Measurements from ENCODE around the gene SPEF1. TPM values are rescaled to one million over a fixed set of nuclear protein-coding genes. Genes with fewer than 3 reads are reported as not detected.

SPEF1 gene
- total and polyA plus RNA-seq, 2 experiments from 2014 or later, result 0.11 TPM; not detected in 1

- Histone ChIP-seq H3K9ac (no peak overlapping the region), H4K20me1 (ENCODE audit: insufficient read depth) (no peaks in the 10 kb centered on the region), H3K4me2 (ENCODE audit: unreplicated experiment) (no peak overlapping the region), H3K36me3 (ENCODE audit: low read depth) (no peaks in the 10 kb centered on the region), H2AFZ (no peak overlapping the region), H3K4me1 (ENCODE audit: insufficient read depth) (peaks cover 14% of the 10 kb centered on the region), H3K9me3 (ENCODE audit: low read depth) (no peaks in the 10 kb centered on the region), H3K9me2 (ENCODE audit: insufficient read depth) (no peaks in the 10 kb centered on the region), H3F3A (ENCODE audit: insufficient read depth) (peaks cover 11% of the 10 kb centered on the region), H3K79me2 (ENCODE audit: insufficient read depth) (no peaks in the 10 kb centered on the region), H3K27ac (no peak overlapping the region), H3K27me3 (replicated peaks; ENCODE audit: insufficient read depth) (peaks cover 13% of the 10 kb centered on the region), H3K4me3 (no peak overlapping the region)
- no peak for DNase-seq
- TF ChIP-seq EZH2phosphoT487 (IDR thresholded peaks at IDR 0.05; ENCODE audit: insufficient read depth, low read depth) (no peak), EZH2 (IDR thresholded peaks at IDR 0.05; ENCODE audit: insufficient read depth, poor library complexity, severe bottlenecking) (no peak)
- WGBS, 2 experiments (ENCODE audit: low coverage in 1 of 2, low lambda C conversion rate in 2 of 2, missing lambda C conversion rate in 2 of 2), result 92 to 98% methylated on average over 3 of the region's 3 CpGs
- in situ Hi-C loops (cut with MboI), result no loop called here
Observed at GRCh38 chr20:3728876-3729275, 52.4 kb downstream of the SPEF1 start.

DNA sequence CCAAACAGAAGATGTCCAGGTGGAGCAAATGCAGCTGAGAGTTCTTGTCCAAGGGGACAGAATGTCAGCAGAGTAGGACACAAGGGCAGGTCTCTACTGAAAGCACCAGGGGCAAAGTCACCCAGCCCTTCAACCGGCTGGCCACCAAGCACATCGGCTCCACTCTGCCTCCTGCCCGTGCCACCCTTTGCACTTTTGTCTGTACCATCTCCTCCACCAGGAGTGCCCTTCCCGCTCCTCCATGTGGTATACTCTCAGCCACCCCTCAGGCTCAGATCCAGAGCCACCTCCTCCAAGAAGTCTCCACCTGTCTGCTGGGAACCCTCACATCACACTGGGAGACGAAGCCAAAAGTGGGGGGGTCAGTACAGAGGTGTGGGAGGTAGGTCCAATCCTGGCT is 52.9 kb downstream of the SPEF1 start:
- WGBS, 2 experiments (ENCODE audit: low coverage in 1 of 2, low lambda C conversion rate in 2 of 2, missing lambda C conversion rate in 2 of 2), result 80 to 82% methylated on average over 5 of the region's 5 CpGs
- H4K20me1 ChIP-seq (ENCODE audit: insufficient read depth), result no peaks in the 10 kb centered on the region
- H3K9ac ChIP-seq, result no peak overlapping the region
- no peak overlapping the region for H3K4me3 ChIP-seq
- H3K27me3 ChIP-seq (replicated peaks; ENCODE audit: insufficient read depth), result peaks cover 9% of the 10 kb centered on the region
- no peaks in the 10 kb centered on the region for H3K36me3 ChIP-seq (ENCODE audit: low read depth)
- H3K9me2 ChIP-seq (ENCODE audit: insufficient read depth), result no peaks in the 10 kb centered on the region
- no peak overlapping the region for H3K27ac ChIP-seq
- H3K4me1 ChIP-seq (ENCODE audit: insufficient read depth), result peaks cover 14% of the 10 kb centered on the region
- no peaks in the 10 kb centered on the region for H3K9me3 ChIP-seq (ENCODE audit: low read depth)
- H3K79me2 ChIP-seq (ENCODE audit: insufficient read depth), result no peaks in the 10 kb centered on the region
- peaks cover 11% of the 10 kb centered on the region for H3F3A ChIP-seq (ENCODE audit: insufficient read depth)
- no peak for TF ChIP-seq EZH2 (IDR thresholded peaks at IDR 0.05; ENCODE audit: insufficient read depth, poor library complexity, severe bottlenecking)
- TF ChIP-seq EZH2phosphoT487 (IDR thresholded peaks at IDR 0.05; ENCODE audit: insufficient read depth, low read depth), result no peak
- peak overlapping the region; percentile 97 for H3K4me2 ChIP-seq (ENCODE audit: unreplicated experiment)
- no peak for DNase-seq
- H2AFZ ChIP-seq, result no peak overlapping the region
- in situ Hi-C loops (cut with MboI), result no loop called here

Other genes with a start within 250 kb of the SPEF1 start
- gene GFRA4, start 118.0 kb downstream of the SPEF1 start, total RNA-seq (2014; rRNA removed; shearing (Covaris generic)), result not detected in 2 replicates
- gene GFRA4, start 118.0 kb downstream of the SPEF1 start, polyA plus RNA-seq (2016; fragmentation: Nextera tagmentation; extraction: Ambion mirVana), result not detected in 2 replicates
- 53.1 and 57.9 TPM in 2 replicates for gene ADAM33, start 99.4 kb downstream of the SPEF1 start, total RNA-seq (2014; rRNA removed; shearing (Covaris generic))
- 17.4 and 22.6 TPM in 2 replicates for gene ADAM33, start 99.4 kb downstream of the SPEF1 start, polyA plus RNA-seq (2016; fragmentation: Nextera tagmentation; extraction: Ambion mirVana)
- gene SIGLEC1, start 68.8 kb downstream of the SPEF1 start, total RNA-seq (2014; rRNA removed; shearing (Covaris generic)), result not detected in 2 replicates
- gene SIGLEC1, start 68.8 kb downstream of the SPEF1 start, polyA plus RNA-seq (2016; fragmentation: Nextera tagmentation; extraction: Ambion mirVana), result not detected in 2 replicates
- not detected in 2 replicates for gene HSPA12B, start 48.8 kb downstream of the SPEF1 start, total RNA-seq (2014; rRNA removed; shearing (Covaris generic))
- 0.06 and 0.11 TPM in 2 replicates for gene HSPA12B, start 48.8 kb downstream of the SPEF1 start, polyA plus RNA-seq (2016; fragmentation: Nextera tagmentation; extraction: Ambion mirVana)
- 44.9 and 49.1 TPM in 2 replicates for gene ADISSP, start 13.7 kb downstream of the SPEF1 start, total RNA-seq (2014; rRNA removed; shearing (Covaris generic))
- gene ADISSP, start 13.7 kb downstream of the SPEF1 start, polyA plus RNA-seq (2016; fragmentation: Nextera tagmentation; extraction: Ambion mirVana), result 62.6 and 65.4 TPM in 2 replicates
- gene CENPB, start 5.3 kb upstream of the SPEF1 start, total RNA-seq (2014; rRNA removed; shearing (Covaris generic)), result 134 and 153 TPM in 2 replicates
- 4.5 and 4.6 TPM in 2 replicates for gene CENPB, start 5.3 kb upstream of the SPEF1 start, polyA plus RNA-seq (2016; fragmentation: Nextera tagmentation; extraction: Ambion mirVana)
- 20.1 and 22.9 TPM in 2 replicates for gene CDC25B, start 14.9 kb upstream of the SPEF1 start, total RNA-seq (2014; rRNA removed; shearing (Covaris generic))
- 16.3 and 18.2 TPM in 2 replicates for gene CDC25B, start 14.9 kb upstream of the SPEF1 start, polyA plus RNA-seq (2016; fragmentation: Nextera tagmentation; extraction: Ambion mirVana)
- gene AP5S1, start 39.1 kb upstream of the SPEF1 start, total RNA-seq (2014; rRNA removed; shearing (Covaris generic)), result 24.8 and 25.0 TPM in 2 replicates
- 20.5 and 22.6 TPM in 2 replicates for gene AP5S1, start 39.1 kb upstream of the SPEF1 start, polyA plus RNA-seq (2016; fragmentation: Nextera tagmentation; extraction: Ambion mirVana)
- gene MAVS, start 65.4 kb upstream of the SPEF1 start, total RNA-seq (2014; rRNA removed; shearing (Covaris generic)), result 22.0 and 27.4 TPM in 2 replicates
- 12.0 and 12.5 TPM in 2 replicates for gene MAVS, start 65.4 kb upstream of the SPEF1 start, polyA plus RNA-seq (2016; fragmentation: Nextera tagmentation; extraction: Ambion mirVana)
- gene PANK2, start 107.9 kb upstream of the SPEF1 start, total RNA-seq (2014; rRNA removed; shearing (Covaris generic)), result 43.7 and 65.1 TPM in 2 replicates
- 30.6 and 32.6 TPM in 2 replicates for gene PANK2, start 107.9 kb upstream of the SPEF1 start, polyA plus RNA-seq (2016; fragmentation: Nextera tagmentation; extraction: Ambion mirVana)
- 20.1 and 24.7 TPM in 2 replicates for gene RNF24, start 234.1 kb upstream of the SPEF1 start, total RNA-seq (2014; rRNA removed; shearing (Covaris generic))
- 44.8 and 47.4 TPM in 2 replicates for gene RNF24, start 234.1 kb upstream of the SPEF1 start, polyA plus RNA-seq (2016; fragmentation: Nextera tagmentation; extraction: Ambion mirVana)

All from GM23248 (cell line).